ENCODE results near the gene TP53TG3B.
"Not testable (repeated sequence)": the region's sequence is repeated elsewhere in the genome, so short reads cannot be mapped to it uniquely, and the experiment has no call there.

Gene TP53TG3B, protein sequence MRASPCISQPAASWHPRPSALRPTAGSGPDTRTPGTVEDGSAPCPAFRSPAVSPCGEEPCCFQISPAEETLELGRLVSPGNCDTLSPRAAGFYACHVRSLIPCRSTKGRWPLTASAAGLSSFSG

DNA sequence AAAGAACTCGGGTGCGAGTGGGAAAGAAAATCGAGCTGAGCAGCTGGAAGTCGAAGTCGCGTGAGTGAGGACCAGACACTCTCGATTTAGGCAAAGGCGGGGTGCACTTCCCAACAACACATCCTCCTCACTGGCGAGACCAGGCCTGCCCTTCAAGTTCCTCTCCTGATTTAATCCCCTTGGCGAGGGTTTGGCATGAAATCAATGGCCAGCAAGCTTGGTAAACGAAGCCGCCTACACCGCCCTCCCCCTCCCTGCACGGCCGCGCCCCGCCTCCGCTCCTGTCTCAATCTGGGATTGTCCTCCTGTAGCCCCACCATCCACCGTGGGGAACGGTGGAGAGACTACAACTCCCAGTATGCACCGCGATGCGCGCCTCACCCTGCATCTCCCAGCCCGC lies at the start of gene TP53TG3B:
Gene TP53TG3B, plus strand, starts transcription at position 301 of the 400 bp plus-strand sequence. Its CDS starts 68 bp downstream, at position 369.
- FAIRE-seq = not testable (repeated sequence)

DNA sequence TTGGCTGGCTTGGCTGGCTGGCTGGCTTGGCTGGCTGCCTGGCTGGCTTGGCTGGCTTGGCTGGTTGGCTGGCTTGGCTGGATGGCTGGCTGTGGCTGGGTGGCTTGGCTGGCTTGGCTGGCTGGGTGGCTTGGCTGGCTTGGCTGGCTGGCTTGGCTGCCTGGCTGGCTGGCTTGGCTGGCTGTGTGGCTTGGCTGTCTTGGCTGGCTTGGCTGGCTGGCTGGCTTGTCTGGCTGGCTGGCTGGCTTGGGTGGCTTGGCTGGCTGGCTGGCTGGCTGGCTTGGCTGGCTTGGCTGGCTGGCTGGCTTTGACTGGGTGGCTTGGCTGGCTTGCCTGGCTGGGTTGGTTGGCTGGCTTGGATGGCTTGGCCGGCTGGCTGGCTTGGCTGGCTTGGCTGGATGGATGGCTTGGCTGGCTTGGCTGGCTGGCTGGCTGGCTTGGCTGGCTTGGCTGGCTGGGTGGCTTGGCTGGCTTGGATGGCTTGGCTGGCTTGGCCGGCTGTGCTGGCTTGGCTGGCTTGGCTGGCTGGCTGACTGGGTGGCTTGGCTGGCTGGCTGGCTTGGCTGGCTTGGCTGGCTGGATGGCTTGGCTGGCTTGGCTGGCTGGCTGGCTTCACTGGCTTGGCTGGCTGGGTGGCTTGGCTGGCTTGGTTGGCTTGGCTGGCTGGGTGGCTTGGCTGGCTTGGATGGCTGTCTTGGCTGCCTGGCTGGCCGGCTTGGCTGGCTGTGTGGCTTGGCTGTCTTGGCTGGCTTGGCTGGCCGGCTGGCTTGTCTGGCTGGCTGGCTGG lies 24.2 kb upstream of the TP53TG3B start:
- FAIRE-seq = not testable (repeated sequence)

DNA sequence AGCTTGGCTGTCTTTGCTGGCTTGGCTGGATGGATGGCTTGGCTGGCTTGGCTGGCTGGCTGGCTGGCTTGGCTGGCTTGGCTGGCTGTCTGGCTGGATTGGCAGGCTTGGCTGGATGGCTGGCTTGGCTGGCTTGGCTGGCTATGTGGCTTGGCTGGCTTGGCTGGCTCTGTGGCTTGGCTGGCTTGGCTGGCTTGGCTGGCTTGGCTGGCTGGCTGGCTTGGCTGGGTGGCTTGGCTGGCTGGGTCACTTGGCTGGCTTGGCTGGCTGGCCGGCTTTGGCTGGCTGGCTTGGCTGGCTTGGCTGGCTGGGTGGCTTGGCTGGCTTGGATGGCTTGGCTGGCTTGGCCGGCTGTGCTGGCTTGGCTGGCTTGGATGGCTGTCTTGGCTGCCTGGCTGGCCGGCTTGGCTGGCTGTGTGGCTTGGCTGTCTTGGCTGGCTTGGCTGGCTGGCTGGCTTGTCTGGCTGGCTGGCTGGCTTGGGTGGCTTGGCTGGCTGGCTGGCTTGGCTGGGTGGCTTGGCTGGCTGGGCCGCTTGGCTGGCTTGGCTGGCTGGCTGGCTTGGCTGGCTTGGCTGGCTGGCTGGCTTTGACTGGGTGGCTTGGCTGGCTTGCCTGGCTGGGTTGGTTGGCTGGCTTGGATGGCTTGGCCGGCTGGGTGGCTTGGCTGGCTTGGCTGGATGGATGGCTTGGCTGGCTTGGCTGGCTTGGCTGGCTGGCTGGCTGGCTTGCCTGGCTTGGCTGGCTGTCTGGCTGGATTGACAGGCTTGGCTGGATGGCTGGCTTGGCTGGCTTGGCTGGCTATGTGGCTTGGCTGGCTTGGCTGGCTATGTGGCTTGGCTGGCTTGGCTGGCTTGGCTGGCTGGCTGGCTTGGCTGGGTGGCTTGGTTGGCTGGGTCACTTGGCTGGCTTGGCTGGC lies 22.8 kb upstream of the TP53TG3B start:
- FAIRE-seq = not testable (repeated sequence)

DNA sequence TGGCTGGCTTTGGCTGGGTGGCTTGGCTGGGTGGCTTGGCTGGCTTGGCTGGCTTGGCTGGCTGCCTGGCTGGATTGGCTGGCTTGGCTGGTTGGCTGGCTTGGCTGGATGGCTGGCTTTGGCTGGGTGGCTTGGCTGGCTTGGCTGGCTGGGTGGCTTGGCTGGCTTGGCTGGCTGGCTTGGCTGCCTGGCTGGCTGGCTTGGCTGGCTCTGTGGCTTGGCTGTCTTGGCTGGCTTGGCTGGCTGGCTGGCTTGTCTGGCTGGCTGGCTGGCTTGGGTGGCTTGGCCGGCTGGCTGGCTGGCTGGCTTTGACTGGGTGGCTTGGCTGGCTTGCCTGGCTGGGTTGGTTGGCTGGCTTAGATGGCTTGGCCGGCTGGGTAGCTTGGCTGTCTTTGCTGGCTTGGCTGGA lies 22.1 kb upstream of the TP53TG3B start:
- not testable (repeated sequence) for FAIRE-seq

DNA sequence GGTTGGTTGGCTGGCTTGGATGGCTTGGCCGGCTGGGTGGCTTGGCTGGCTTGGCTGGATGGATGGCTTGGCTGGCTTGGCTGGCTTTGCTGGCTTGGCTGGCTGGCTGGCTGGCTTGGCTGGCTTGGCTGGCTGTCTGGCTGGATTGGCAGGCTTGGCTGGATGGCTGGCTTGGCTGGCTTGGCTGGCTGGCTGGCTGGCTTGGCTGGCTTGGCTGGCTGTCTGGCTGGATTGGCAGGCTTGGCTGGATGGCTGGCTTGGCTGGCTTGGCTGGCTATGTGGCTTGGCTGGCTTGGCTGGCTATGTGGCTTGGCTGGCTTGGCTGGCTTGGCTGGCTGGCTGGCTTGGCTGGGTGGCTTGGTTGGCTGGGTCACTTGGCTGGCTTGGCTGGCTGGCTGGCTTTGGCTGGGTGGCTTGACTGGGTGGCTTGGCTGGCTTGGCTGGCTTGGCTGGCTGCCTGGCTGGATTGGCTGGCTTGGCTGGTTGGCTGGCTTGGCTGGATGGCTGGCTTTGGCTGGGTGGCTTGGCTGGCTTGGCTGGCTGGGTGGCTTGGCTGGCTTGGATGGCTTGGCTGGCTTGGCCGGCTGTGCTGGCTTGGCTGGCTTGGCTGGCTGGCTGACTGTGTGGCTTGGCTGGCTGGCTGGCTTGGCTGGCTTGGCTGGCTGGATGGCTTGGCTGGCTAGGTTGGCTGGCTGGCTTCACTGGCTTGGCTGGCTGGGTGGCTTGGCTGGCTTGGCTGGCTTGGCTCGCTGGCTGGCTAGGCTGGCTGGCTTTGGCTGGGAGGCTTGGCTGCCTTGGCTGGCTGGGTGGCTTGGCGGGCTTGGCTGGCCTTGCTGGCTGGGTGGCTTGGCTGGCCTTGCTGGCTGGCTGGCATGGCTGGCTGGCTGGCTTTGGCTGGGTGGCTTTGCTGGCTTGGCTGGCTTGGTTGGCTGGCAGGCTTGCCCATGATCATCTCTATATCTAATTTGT lies 21.3 kb upstream of the TP53TG3B start:
- FAIRE-seq = not testable (repeated sequence)
